Ovary (tissue), 9 donors: Measurements from ENCODE around the gene AUTS2. TPM values are rescaled to one million over a fixed set of nuclear protein-coding genes. Genes with fewer than 3 reads are reported as not detected.
A peak's percentile ranks its signal among the peaks of the same experiment; 100 is the strongest.

Experiments used
- DNase-seq, 5 donors: peaks; one replicate each; pipeline ENCODE4 v3.0.0-alpha.2; 2019 to 2020
- H3K27ac ChIP-seq, 2 donors: fragments of 200-600 bp; one replicate each; pipeline versions ENCODE4 v1.5.1 to v1.8.0; 2019 to 2022
- H3K27me3 ChIP-seq: fragments of 200-600 bp; one replicate; pipeline ENCODE4 v1.8.0; 2022
- H3K36me3 ChIP-seq: fragments of 200-600 bp; sonication (generic); one replicate; pipeline ENCODE4 v1.5.1; 2019
- H3K4me1 ChIP-seq: one replicate; pipeline ENCODE4 v1.8.1; 2013; ENCODE audit warnings: mild to moderate bottlenecking, moderate library complexity; ENCODE audit not compliant: insufficient read depth
- H3K4me3 ChIP-seq: fragments of 200-600 bp; sonication (generic); one replicate; pipeline ENCODE4 v1.5.1; 2017
- H3K9me3 ChIP-seq, 2 donors: fragments of 200-600 bp in 1 of 2; sonication (generic) in 1 of 2; one replicate each; pipeline versions ENCODE4 v1.5.1 to v1.8.1; 2013 to 2019; ENCODE audit warnings: mild to moderate bottlenecking in 1 of 2, moderate library complexity in 1 of 2
- EP300 ChIP-seq: sonication (generic); formaldehyde crosslinking; IDR thresholded peaks from one replicate; pipeline ENCODE4 v1.6.1; 2017; ENCODE audit warnings: antibody characterized with exemption
- POLR2A ChIP-seq: fragments of 450-650 bp; IDR thresholded peaks from one replicate; pipeline ENCODE4 v1.6.1; 2017; ENCODE audit warnings: antibody characterized with exemption, mild to moderate bottlenecking, moderate library complexity
- whole genome bisulfite sequencing, 3 donors: extraction: QIAGEN DNeasy Blood & Tissue Kit in 1 of 3; methylation state at CpG; one replicate each; pipeline versions ENCODE4 v1.1.5 to v1.1.7; 2013 to 2017; 5-methylcytosine and 5-hydroxymethylcytosine counted together
- intact Hi-C, 4 donors: fragments of 100-400 bp; cut with DNase I; formaldehyde crosslinking; loops; one replicate each; pipeline versions ENCODE4 v1.11.0 to v1.15.1; 2022 to 2023
- polyA plus RNA-seq, 2 donors: library from polyadenylated mRNA; stranded (reverse); fragments of 200-250 nt in 1 of 2; fragments of 350-450 nt in 1 of 2; fragmentation: Illumina TruSeq in 1 of 2; extraction: RNeasy Lipid Tissue Mini Kit (QIAGEN cat#74804) in 1 of 2; gene quantifications; one replicate each; pipeline ENCODE4 v1.2.3, GENCODE V29; 2013 to 2014
- total RNA-seq, 7 donors: library from RNA; depleted of rRNA in 2 of 7; stranded (reverse); fragments of >200 nt in 2 of 7; fragmentation: NEBNext Ultra II Directional in 3 of 7; extraction: Animal tissue kit (Norgen Biotek cat#: 25700) in 3 of 7; gene quantifications; one replicate each; pipeline versions ENCODE4 v1.1.0 to v1.2.4, GENCODE V29; 2016 to 2023
- TF ChIP-seq, protein P1 (sequence below), 3 donors: fragments of 450-650 bp in 2 of 3; fragments of 200-600 bp in 1 of 3; IDR thresholded peaks; one replicate each; pipeline versions ENCODE4 v1.5.1 to v1.8.0; 2016 to 2022; ENCODE audit warnings: antibody characterized with exemption in 3 of 3, mild to moderate bottlenecking in 1 of 3
- donor health status: DM: no; HTN: no; CAD: no; lungs with moderate emphysema.
- donor health status: DM: no; HTN: no; CAD: no.
- donor health status: Bipolar disorder and iron deficiency.
- donor health status: DM: yes; HTN: yes; CAD: no.
- donor health status: DM: no; HTN: no; CAD: no.
- donor health status: DM: yes; HTN: yes; CAD: no.

AUTS2 gene
- total and polyA plus RNA-seq, 9 donors, result 18.3 to 60.9 (median 44.9) TPM

DNA sequence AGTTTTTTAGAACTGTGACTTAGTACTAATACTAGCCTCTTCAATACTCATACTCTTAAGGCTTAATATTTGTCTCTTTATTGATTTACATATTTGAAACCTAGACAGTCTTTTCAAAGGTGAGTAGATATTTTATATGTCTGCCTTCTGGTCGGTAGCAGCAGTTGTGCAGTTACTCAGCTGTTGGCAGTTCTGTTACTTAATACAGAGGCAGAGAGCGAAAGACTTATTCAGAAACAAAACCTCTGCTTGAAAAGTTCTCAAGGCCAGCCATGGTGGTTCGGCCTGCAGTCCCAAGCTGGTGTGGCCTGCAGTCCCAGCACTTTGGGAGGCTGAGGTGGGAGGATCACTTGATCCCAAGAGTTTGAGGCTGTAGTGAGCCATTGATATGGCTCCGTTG lies 84.2 kb downstream of the AUTS2 start:
- TF ChIP-seq, protein P1, sequence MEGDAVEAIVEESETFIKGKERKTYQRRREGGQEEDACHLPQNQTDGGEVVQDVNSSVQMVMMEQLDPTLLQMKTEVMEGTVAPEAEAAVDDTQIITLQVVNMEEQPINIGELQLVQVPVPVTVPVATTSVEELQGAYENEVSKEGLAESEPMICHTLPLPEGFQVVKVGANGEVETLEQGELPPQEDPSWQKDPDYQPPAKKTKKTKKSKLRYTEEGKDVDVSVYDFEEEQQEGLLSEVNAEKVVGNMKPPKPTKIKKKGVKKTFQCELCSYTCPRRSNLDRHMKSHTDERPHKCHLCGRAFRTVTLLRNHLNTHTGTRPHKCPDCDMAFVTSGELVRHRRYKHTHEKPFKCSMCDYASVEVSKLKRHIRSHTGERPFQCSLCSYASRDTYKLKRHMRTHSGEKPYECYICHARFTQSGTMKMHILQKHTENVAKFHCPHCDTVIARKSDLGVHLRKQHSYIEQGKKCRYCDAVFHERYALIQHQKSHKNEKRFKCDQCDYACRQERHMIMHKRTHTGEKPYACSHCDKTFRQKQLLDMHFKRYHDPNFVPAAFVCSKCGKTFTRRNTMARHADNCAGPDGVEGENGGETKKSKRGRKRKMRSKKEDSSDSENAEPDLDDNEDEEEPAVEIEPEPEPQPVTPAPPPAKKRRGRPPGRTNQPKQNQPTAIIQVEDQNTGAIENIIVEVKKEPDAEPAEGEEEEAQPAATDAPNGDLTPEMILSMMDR (IDR thresholded peaks at IDR 0.05), result no peak
- TF ChIP-seq POLR2A, result no peak
- no peak for TF ChIP-seq EP300
- intact Hi-C loops, result no loop called here
- no peak overlapping the region for H3K4me3 ChIP-seq
- 58 to 69% (median 59%) methylated on average over 4 of the region's 4 CpGs for WGBS, 3 donors
- H3K27me3 ChIP-seq, result no peaks in the 10 kb centered on the region
- no peaks in the 10 kb centered on the region for H3K9me3 ChIP-seq
- no peak for DNase-seq
- no peak overlapping the region for H3K27ac ChIP-seq
- peaks cover 27% of the 10 kb centered on the region for H3K4me1 ChIP-seq
- H3K36me3 ChIP-seq, result no peaks in the 10 kb centered on the region

DNA sequence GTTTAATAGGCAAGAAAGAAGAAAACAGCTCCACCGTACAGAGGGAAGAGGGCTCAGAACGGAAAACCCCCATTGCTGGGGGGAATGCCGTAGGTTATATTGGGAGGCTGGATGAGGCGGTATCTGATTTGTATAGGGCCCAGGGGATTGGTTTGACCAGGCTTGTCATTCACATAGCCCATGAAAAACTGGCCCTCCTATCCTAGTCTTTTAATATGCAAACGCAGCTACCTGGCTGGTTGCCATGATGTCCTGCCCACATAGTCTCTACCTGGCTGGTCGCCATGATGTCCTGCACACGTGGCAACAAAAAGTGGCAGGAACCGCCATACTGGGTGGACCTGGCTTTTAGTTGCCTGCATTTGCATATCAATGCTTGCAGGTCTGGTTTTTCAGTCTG lies 84.7 kb downstream of the AUTS2 start:
- WGBS, 3 donors, result 89 to 91% (median 90%) methylated on average over 8 of the region's 8 CpGs
- H3K4me1 ChIP-seq, result peaks cover 25% of the 10 kb centered on the region
- no peaks in the 10 kb centered on the region for H3K36me3 ChIP-seq
- no peaks in the 10 kb centered on the region for H3K27me3 ChIP-seq
- H3K27ac ChIP-seq, result no peak overlapping the region
- no peak overlapping the region for H3K4me3 ChIP-seq
- intact Hi-C loops, result no loop called here
- TF ChIP-seq EP300 (no peak), POLR2A (no peak)
- TF ChIP-seq, protein P1 (IDR thresholded peaks at IDR 0.05), result no peak
- H3K9me3 ChIP-seq, result no peaks in the 10 kb centered on the region
- peak in 1 of 5 donors; percentile 45 for DNase-seq

DNA sequence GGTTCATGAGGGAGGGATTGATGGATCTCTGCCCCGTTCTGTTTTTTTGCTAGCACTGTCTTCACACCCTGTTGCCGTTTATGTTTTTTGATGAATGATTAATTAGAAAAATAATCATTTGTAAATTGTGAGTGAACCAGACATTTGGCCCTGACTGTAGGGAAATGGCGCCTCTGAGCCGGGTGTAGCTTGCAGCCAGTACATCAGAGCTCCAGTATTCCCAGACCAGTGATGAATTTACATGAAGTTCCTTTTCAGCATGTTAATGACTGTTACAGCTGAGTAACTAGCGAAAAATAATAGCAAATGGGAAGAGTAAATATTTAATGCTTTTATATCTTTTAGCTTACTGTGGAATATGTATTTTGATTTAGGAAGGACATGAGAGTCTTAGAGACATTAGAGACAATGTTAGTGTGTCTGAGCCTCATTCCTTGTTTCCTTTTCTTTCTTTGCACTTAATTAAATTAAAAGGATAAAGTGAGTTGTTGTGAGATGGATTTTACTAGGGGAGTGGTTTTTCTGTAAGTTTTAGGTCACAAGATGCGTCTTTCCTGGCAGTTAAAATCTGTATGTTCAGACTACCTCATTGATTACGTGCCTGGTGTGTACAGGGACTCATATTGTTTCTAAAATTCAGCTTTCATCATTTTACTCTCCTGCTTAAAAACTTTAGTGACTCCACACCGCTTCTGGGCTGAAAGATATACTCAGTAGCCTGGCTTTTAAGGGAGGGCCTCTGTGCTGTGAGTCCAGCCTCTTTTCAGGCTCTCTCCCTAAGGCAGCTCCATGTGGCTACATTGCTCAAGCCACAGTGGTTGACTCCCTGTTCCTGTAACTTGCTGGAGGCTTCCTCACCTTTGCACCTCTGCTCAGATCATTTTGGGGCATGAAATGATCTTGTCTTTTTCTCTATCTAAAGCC lies 86.4 kb downstream of the AUTS2 start:
- WGBS, 3 donors, result 51 to 75% (median 62%) methylated on average over 8 of the region's 8 CpGs
- intact Hi-C loops, result no loop called here
- Histone ChIP-seq H3K27ac (peak overlapping the region in 1 of 2 donors; percentile 34), H3K36me3 (no peaks in the 10 kb centered on the region), H3K27me3 (no peaks in the 10 kb centered on the region), H3K4me1 (peaks cover 14% of the 10 kb centered on the region), H3K4me3 (no peak overlapping the region), H3K9me3 (no peaks in the 10 kb centered on the region)
- TF ChIP-seq POLR2A (no peak), EP300 (no peak)
- TF ChIP-seq, protein P1 (IDR thresholded peaks at IDR 0.05), result no peak
- peak in 2 of 5 donors; percentile 13 to 41 for DNase-seq

DNA sequence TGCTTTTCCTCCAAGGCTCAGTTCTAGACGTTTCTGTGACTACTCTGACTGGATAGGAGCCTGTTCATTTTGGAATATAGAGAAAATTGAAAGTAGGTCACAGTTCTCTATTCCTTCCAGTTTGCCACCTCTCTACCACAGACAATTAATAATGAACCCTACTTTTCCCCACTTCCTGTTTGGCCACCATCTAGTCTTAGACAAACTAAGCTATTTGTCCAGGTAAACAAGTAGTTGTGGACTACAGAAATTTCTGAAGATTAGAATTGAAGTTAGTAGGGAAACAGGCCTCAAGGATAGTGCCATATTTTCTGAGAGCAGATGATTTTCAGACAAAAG lies 87.0 kb downstream of the AUTS2 start:
- Histone ChIP-seq H3K9me3 (no peaks in the 10 kb centered on the region), H3K4me1 (peaks cover 14% of the 10 kb centered on the region), H3K27ac (peak overlapping the region in 1 of 2 donors; percentile 10), H3K4me3 (no peak overlapping the region), H3K36me3 (no peaks in the 10 kb centered on the region), H3K27me3 (no peaks in the 10 kb centered on the region)
- intact Hi-C loops, result no loop called here
- TF ChIP-seq, protein P1 (IDR thresholded peaks at IDR 0.05), result no peak
- TF ChIP-seq POLR2A, result no peak
- no peak for TF ChIP-seq EP300
- WGBS, 3 donors, result 17 to 30% (median 21%) methylated on average over 1 of the region's 1 CpG
- DNase-seq, result no peak
